ENCODE measurements around the gene PLA2G3. TPM values are rescaled to one million over a fixed set of nuclear protein-coding genes. Genes with fewer than 3 reads are reported as not detected.
"Not testable (repeated sequence)": the region's sequence is repeated elsewhere in the genome, so short reads cannot be mapped to it uniquely, and the experiment has no call there.

Gene PLA2G3
- total RNA-seq, 1 donor, result 0.43 TPM

- DNase-seq (ENCODE audit: low read depth), result no peak
- no peak for TF ChIP-seq CTCF (IDR thresholded peaks at IDR 0.05; ENCODE audit: insufficient read depth, low read depth, low read length)
- H3K4me3 ChIP-seq (ENCODE audit: low read depth, low read length), result no peak overlapping the region
Observed at GRCh38 chr22:31098632-31099110, 41.6 kb downstream of the PLA2G3 start.

GRCh38 chr22:31097941-31098631, 42.2 kb downstream of the PLA2G3 start:
- no peak overlapping the region for H3K4me3 ChIP-seq (ENCODE audit: low read depth, low read length)
- DNase-seq (ENCODE audit: low read depth), result no peak
- no peak for TF ChIP-seq CTCF (IDR thresholded peaks at IDR 0.05; ENCODE audit: insufficient read depth, low read depth, low read length)

- H3K4me3 ChIP-seq (ENCODE audit: low read depth, low read length); DNase-seq (ENCODE audit: low read depth): not testable (repeated sequence)
Observed at GRCh38 chr22:31097539-31097938, 42.8 kb downstream of the PLA2G3 start.

- DNase-seq (ENCODE audit: low read depth), result no peak
- TF ChIP-seq CTCF (IDR thresholded peaks at IDR 0.05; ENCODE audit: insufficient read depth, low read depth, low read length), result no peak
- no peak overlapping the region for H3K4me3 ChIP-seq (ENCODE audit: low read depth, low read length)
Observed at GRCh38 chr22:31096657-31097279, 43.5 kb downstream of the PLA2G3 start.

GRCh38 chr22:31095637-31096249, 44.6 kb downstream of the PLA2G3 start:
- DNase-seq (ENCODE audit: low read depth), result no peak
- H3K4me3 ChIP-seq (ENCODE audit: low read depth, low read length), result no peak overlapping the region
- TF ChIP-seq CTCF (IDR thresholded peaks at IDR 0.05; ENCODE audit: insufficient read depth, low read depth, low read length), result no peak

- DNase-seq (ENCODE audit: low read depth), result no peak
- H3K4me3 ChIP-seq (ENCODE audit: low read depth, low read length), result no peak overlapping the region
- TF ChIP-seq CTCF (IDR thresholded peaks at IDR 0.05; ENCODE audit: insufficient read depth, low read depth, low read length), result no peak
Observed at GRCh38 chr22:31094741-31095140, 45.6 kb downstream of the PLA2G3 start.

- no peak for TF ChIP-seq CTCF (IDR thresholded peaks at IDR 0.05; ENCODE audit: insufficient read depth, low read depth, low read length)
- no peak overlapping the region for H3K4me3 ChIP-seq (ENCODE audit: low read depth, low read length)
- no peak for DNase-seq (ENCODE audit: low read depth)
Observed at GRCh38 chr22:31094021-31094551, 46.2 kb downstream of the PLA2G3 start.

Measured in fibroblast of villous mesenchyme (primary cell).